ENCODE data around the gene VWDE. TPM values are rescaled to one million over a fixed set of nuclear protein-coding genes. Genes with fewer than 3 reads are reported as not detected.
"Not testable (repeated sequence)": the region's sequence is repeated elsewhere in the genome, so short reads cannot be mapped to it uniquely, and the experiment has no call there.

VWDE gene
- total RNA-seq (1 to 10 TPM; 5.8 to 7.0 TPM), total RNA-seq (5.6 to 12.3 reads per million in 2 donors)

GRCh38 chr7:12403287-12404181 lies at the start of gene VWDE:
Gene VWDE (minus strand): TSS chr7:12403865. CDS start chr7:12403716, 149 bp downstream.
- ATAC-seq (peak; percentile 89), DNase-seq (peak; percentile 18 to 47 (median 42))
- peaks cover 3% of the 10 kb centered on the region for H3K36me3 Mint-ChIP-seq (ENCODE audit: low read depth)
- H3K27ac Mint-ChIP-seq: peak within 1 kb of the TSS; percentile 89
- peaks cover 9% of the 10 kb centered on the region for H3K27me3 Mint-ChIP-seq
- H3K4me3 Mint-ChIP-seq: peak within 1 kb of the TSS; percentile 95
- H3K9me3 ChIP-seq (ENCODE audit: control insufficient read depth, low read length, poor library complexity, severe bottlenecking): no peaks in the 10 kb centered on the region
- H3K4me1 Mint-ChIP-seq: peaks cover 15% of the 10 kb centered on the region

- H3K4me1 Mint-ChIP-seq; ATAC-seq; DNase-seq; H3K4me3 Mint-ChIP-seq; H3K27me3 Mint-ChIP-seq; H3K27ac Mint-ChIP-seq; H3K9me3 ChIP-seq (ENCODE audit: control insufficient read depth, low read length, poor library complexity, severe bottlenecking); H3K36me3 Mint-ChIP-seq (ENCODE audit: low read depth): not testable (repeated sequence)
These were observed 49.5 kb upstream of the VWDE start for GRCh38 chr7:12453136-12453535.

GRCh38 chr7:12450615-12451014 lies 47.0 kb upstream of the VWDE start:
- DNase-seq (no peak), ATAC-seq (no peak)
- no peak overlapping the region for H3K4me3 Mint-ChIP-seq
- no peaks in the 10 kb centered on the region for H3K4me1 Mint-ChIP-seq
- no peaks in the 10 kb centered on the region for H3K36me3 Mint-ChIP-seq (ENCODE audit: low read depth)
- H3K9me3 ChIP-seq (ENCODE audit: control insufficient read depth, low read length, poor library complexity, severe bottlenecking): no peaks in the 10 kb centered on the region
- H3K27me3 Mint-ChIP-seq: peaks cover 9% of the 10 kb centered on the region
- no peak overlapping the region for H3K27ac Mint-ChIP-seq

- Mint-ChIP-seq H3K27ac (no peak overlapping the region), H3K36me3 (ENCODE audit: low read depth) (peaks cover 4% of the 10 kb centered on the region), H3K27me3 (peaks cover 32% of the 10 kb centered on the region), H3K4me1 (peaks cover 4% of the 10 kb centered on the region), H3K4me3 (no peak overlapping the region)
- DNase-seq (no peak), ATAC-seq (no peak)
- no peaks in the 10 kb centered on the region for H3K9me3 ChIP-seq (ENCODE audit: control insufficient read depth, low read length, poor library complexity, severe bottlenecking)
These were observed 41.1 kb upstream of the VWDE start for GRCh38 chr7:12444785-12445184.

GRCh38 chr7:12440229-12440628 lies 36.6 kb upstream of the VWDE start:
- Mint-ChIP-seq H3K36me3 (ENCODE audit: low read depth) (peaks cover 8% of the 10 kb centered on the region), H3K4me3 (no peak overlapping the region), H3K27ac (no peak overlapping the region), H3K4me1 (peaks cover 8% of the 10 kb centered on the region), H3K27me3 (peaks cover 42% of the 10 kb centered on the region)
- DNase-seq: no peak
- no peak for ATAC-seq
- no peaks in the 10 kb centered on the region for H3K9me3 ChIP-seq (ENCODE audit: control insufficient read depth, low read length, poor library complexity, severe bottlenecking)

- DNase-seq: no peak
- H3K36me3 Mint-ChIP-seq (ENCODE audit: low read depth): peaks cover 4% of the 10 kb centered on the region
- H3K4me1 Mint-ChIP-seq: peaks cover 4% of the 10 kb centered on the region
- H3K27ac Mint-ChIP-seq: no peak overlapping the region
- peaks cover 27% of the 10 kb centered on the region for H3K27me3 Mint-ChIP-seq
- no peak overlapping the region for H3K4me3 Mint-ChIP-seq
- ATAC-seq: no peak
- no peaks in the 10 kb centered on the region for H3K9me3 ChIP-seq (ENCODE audit: control insufficient read depth, low read length, poor library complexity, severe bottlenecking)
These were observed 33.4 kb upstream of the VWDE start for GRCh38 chr7:12436896-12437535.

GRCh38 chr7:12436126-12436525 lies 32.5 kb upstream of the VWDE start:
- H3K4me1 Mint-ChIP-seq: peaks cover 4% of the 10 kb centered on the region

GRCh38 chr7:12434012-12434642 lies 30.5 kb upstream of the VWDE start:
- no peak overlapping the region for H3K4me3 Mint-ChIP-seq
- H3K4me1 Mint-ChIP-seq: peaks cover 4% of the 10 kb centered on the region
- ATAC-seq: no peak
- H3K27me3 Mint-ChIP-seq: peaks cover 24% of the 10 kb centered on the region
- no peak overlapping the region for H3K27ac Mint-ChIP-seq
- peaks cover 4% of the 10 kb centered on the region for H3K36me3 Mint-ChIP-seq (ENCODE audit: low read depth)
- H3K9me3 ChIP-seq (ENCODE audit: control insufficient read depth, low read length, poor library complexity, severe bottlenecking): no peaks in the 10 kb centered on the region
- DNase-seq: no peak

More at GRCh38 chr7:12436126-12436525, 32.5 kb upstream of the VWDE start:
- H3K9me3 ChIP-seq (ENCODE audit: control insufficient read depth, low read length, poor library complexity, severe bottlenecking): no peaks in the 10 kb centered on the region
- no peak overlapping the region for H3K27ac Mint-ChIP-seq
- no peak for DNase-seq
- no peak overlapping the region for H3K4me3 Mint-ChIP-seq
- peaks cover 4% of the 10 kb centered on the region for H3K36me3 Mint-ChIP-seq (ENCODE audit: low read depth)
- H3K27me3 Mint-ChIP-seq: peaks cover 27% of the 10 kb centered on the region
- no peak for ATAC-seq

- DNase-seq (no peak), ATAC-seq (no peak)
- Mint-ChIP-seq H3K27me3 (peaks cover 30% of the 10 kb centered on the region), H3K4me3 (no peak overlapping the region), H3K27ac (no peak overlapping the region), H3K36me3 (ENCODE audit: low read depth) (peaks cover 4% of the 10 kb centered on the region), H3K4me1 (peaks cover 4% of the 10 kb centered on the region)
- H3K9me3 ChIP-seq (ENCODE audit: control insufficient read depth, low read length, poor library complexity, severe bottlenecking): no peaks in the 10 kb centered on the region
These were observed 28.4 kb upstream of the VWDE start for GRCh38 chr7:12431886-12432556.

GRCh38 chr7:12425311-12425710 lies 21.6 kb upstream of the VWDE start:
- ATAC-seq (no peak), DNase-seq (no peak)
- peaks cover 25% of the 10 kb centered on the region for H3K27me3 Mint-ChIP-seq
- no peaks in the 10 kb centered on the region for H3K36me3 Mint-ChIP-seq (ENCODE audit: low read depth)
- no peaks in the 10 kb centered on the region for H3K4me1 Mint-ChIP-seq
- no peaks in the 10 kb centered on the region for H3K9me3 ChIP-seq (ENCODE audit: control insufficient read depth, low read length, poor library complexity, severe bottlenecking)
- no peak overlapping the region for H3K27ac Mint-ChIP-seq
- H3K4me3 Mint-ChIP-seq: no peak overlapping the region

- no peaks in the 10 kb centered on the region for H3K4me1 Mint-ChIP-seq
- DNase-seq (no peak), ATAC-seq (no peak)
- no peaks in the 10 kb centered on the region for H3K9me3 ChIP-seq (ENCODE audit: control insufficient read depth, low read length, poor library complexity, severe bottlenecking)
- no peaks in the 10 kb centered on the region for H3K36me3 Mint-ChIP-seq (ENCODE audit: low read depth)
- no peak overlapping the region for H3K4me3 Mint-ChIP-seq
- H3K27me3 Mint-ChIP-seq: peaks cover 20% of the 10 kb centered on the region
- no peak overlapping the region for H3K27ac Mint-ChIP-seq
These were observed 20.5 kb upstream of the VWDE start for GRCh38 chr7:12423997-12424745.

- no peak overlapping the region for H3K4me3 Mint-ChIP-seq
- H3K9me3 ChIP-seq (ENCODE audit: control insufficient read depth, low read length, poor library complexity, severe bottlenecking): no peaks in the 10 kb centered on the region
- H3K36me3 Mint-ChIP-seq (ENCODE audit: low read depth): no peaks in the 10 kb centered on the region
- ATAC-seq (no peak), DNase-seq (no peak)
- peaks cover 14% of the 10 kb centered on the region for H3K27me3 Mint-ChIP-seq
- H3K27ac Mint-ChIP-seq: no peak overlapping the region
- peaks cover 3% of the 10 kb centered on the region for H3K4me1 Mint-ChIP-seq
These were observed 19.8 kb upstream of the VWDE start for GRCh38 chr7:12423355-12423996.
